HCT116 (cell line): ENCODE data around the gene TYMS.

Experiments
- CTCF ChIP-seq, 3 experiments: fragments of 200-600 bp in 1 of 3; sonication (generic) in 1 of 3; IDR thresholded peaks in 2 of 3; conservative IDR thresholded peaks in 1 of 3; 2 replicates each; pipeline ENCODE4 v1.5.1; 2012 to 2017; ENCODE audit warnings: low read depth in 2 of 3, low read length in 2 of 3, antibody characterized with exemption in 1 of 3, borderline replicate concordance in 1 of 3, control low read depth in 1 of 3, mild to moderate bottlenecking in 1 of 3, mixed read lengths in 1 of 3, mixed run types in 1 of 3, moderate library complexity in 1 of 3; ENCODE audit not compliant: insufficient read depth in 1 of 3
- EZH2 ChIP-seq: fragments of 200-600 bp; sonication (generic); IDR thresholded peaks from 2 replicates; pipeline ENCODE4 v1.6.1; 2017; ENCODE audit warnings: antibody characterized with exemption, mixed run types
- EZH2phosphoT487 ChIP-seq: fragments of 200-600 bp; IDR thresholded peaks from 2 replicates; pipeline ENCODE4 v1.6.1; 2018; ENCODE audit warnings: antibody characterized with exemption, borderline replicate concordance
- JUND ChIP-seq: IDR thresholded peaks from 2 replicates; pipeline ENCODE4 v1.6.1; 2012
- MAX ChIP-seq: IDR thresholded peaks from 2 replicates; pipeline ENCODE4 v1.6.1; 2012
- POLR2A ChIP-seq: IDR thresholded peaks from 2 replicates; pipeline ENCODE4 v1.7.0; 2011; ENCODE audit warnings: borderline replicate concordance; ENCODE audit not compliant: insufficient read depth, insufficient read length; ENCODE audit errors: extremely low read depth
- POLR2AphosphoS5 ChIP-seq: IDR thresholded peaks from 2 replicates; pipeline ENCODE4 v1.6.1; 2011; ENCODE audit warnings: mild to moderate bottlenecking, low read depth, low read length, moderate library complexity
- REST ChIP-seq: IDR thresholded peaks from 2 replicates; pipeline ENCODE4 v1.6.1; 2012; ENCODE audit warnings: low read depth
- SIN3A ChIP-seq: IDR thresholded peaks from 2 replicates; pipeline ENCODE4 v1.6.1; 2012; ENCODE audit warnings: low read depth
- ZBTB33 ChIP-seq: IDR thresholded peaks from 2 replicates; pipeline ENCODE4 v1.6.1; 2011; ENCODE audit warnings: mild to moderate bottlenecking, low read length, moderate library complexity; ENCODE audit not compliant: insufficient replicate concordance; ENCODE audit errors: extremely low read depth

- no peak for TF ChIP-seq POLR2AphosphoS5
- no peak for TF ChIP-seq EZH2
- no peak for TF ChIP-seq JUND
- no peak for TF ChIP-seq CTCF (IDR thresholded peaks at IDR 0.05 in 2 of 3, conservative IDR thresholded peaks at IDR 0.05 in 1 of 3; ENCODE audit: borderline replicate concordance in 1 of 3, insufficient read depth in 1 of 3, low read depth in 2 of 3, low read length in 2 of 3)
- no peak for TF ChIP-seq ZBTB33
- no peak for TF ChIP-seq POLR2A
- no peak for TF ChIP-seq MAX
- no peak for TF ChIP-seq EZH2phosphoT487
- no peak for TF ChIP-seq REST
- no peak for TF ChIP-seq SIN3A
Measured at GRCh38 chr18:612156-612555, 45.3 kb upstream of the TYMS start.
